ENCODE measurements around the gene RNF150.

- TF ChIP-seq POLR2A (IDR thresholded peaks at IDR 0.05; ENCODE audit: low read length) (no peak), MYC (IDR thresholded peaks at IDR 0.05; ENCODE audit: borderline replicate concordance, low read length) (no peak), CHD2 (IDR thresholded peaks at IDR 0.05; ENCODE audit: low read length, partially characterized antibody) (no peak), MAFK (IDR thresholded peaks at IDR 0.05; ENCODE audit: partially characterized antibody) (no peak), HOXA7 (CRISPR knock-in tag; IDR thresholded peaks at IDR 0.05) (no peak)
- TF ChIP-seq, protein P1, sequence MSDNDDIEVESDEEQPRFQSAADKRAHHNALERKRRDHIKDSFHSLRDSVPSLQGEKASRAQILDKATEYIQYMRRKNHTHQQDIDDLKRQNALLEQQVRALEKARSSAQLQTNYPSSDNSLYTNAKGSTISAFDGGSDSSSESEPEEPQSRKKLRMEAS (IDR thresholded peaks at IDR 0.05) = no peak
- TF ChIP-seq, protein P2, sequence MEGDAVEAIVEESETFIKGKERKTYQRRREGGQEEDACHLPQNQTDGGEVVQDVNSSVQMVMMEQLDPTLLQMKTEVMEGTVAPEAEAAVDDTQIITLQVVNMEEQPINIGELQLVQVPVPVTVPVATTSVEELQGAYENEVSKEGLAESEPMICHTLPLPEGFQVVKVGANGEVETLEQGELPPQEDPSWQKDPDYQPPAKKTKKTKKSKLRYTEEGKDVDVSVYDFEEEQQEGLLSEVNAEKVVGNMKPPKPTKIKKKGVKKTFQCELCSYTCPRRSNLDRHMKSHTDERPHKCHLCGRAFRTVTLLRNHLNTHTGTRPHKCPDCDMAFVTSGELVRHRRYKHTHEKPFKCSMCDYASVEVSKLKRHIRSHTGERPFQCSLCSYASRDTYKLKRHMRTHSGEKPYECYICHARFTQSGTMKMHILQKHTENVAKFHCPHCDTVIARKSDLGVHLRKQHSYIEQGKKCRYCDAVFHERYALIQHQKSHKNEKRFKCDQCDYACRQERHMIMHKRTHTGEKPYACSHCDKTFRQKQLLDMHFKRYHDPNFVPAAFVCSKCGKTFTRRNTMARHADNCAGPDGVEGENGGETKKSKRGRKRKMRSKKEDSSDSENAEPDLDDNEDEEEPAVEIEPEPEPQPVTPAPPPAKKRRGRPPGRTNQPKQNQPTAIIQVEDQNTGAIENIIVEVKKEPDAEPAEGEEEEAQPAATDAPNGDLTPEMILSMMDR (IDR thresholded peaks at IDR 0.05) = no peak
Measured at GRCh38 chr4:141127884-141128283, 5.4 kb downstream of the RNF150 start.

Data from A549 (cell line).